A673 (cell line): Measurements from ENCODE around the gene A1CF. TPM values are rescaled to one million over a fixed set of nuclear protein-coding genes. Genes with fewer than 3 reads are reported as not detected.

Source experiments
- BruUV-seq: library from RNA; stranded (reverse); fragments of 400-500 nt; replicated peaks from 2 replicates; lab custom pipeline; 2021; lab: Mats Ljungman, UMichigan
- CTCF ChIA-PET: fragments of 300-600 bp; sonication (Branson Sonifier 250); formaldehyde crosslinking; loops from one replicate; lab custom pipeline; 2022; ENCODE audit warnings: antibody characterized with exemption; lab: Charles Lee
- POLR2A ChIA-PET: fragments of 300-600 bp; sonication (Branson Sonifier 250); formaldehyde crosslinking; loops from one replicate; lab custom pipeline; 2022; ENCODE audit warnings: antibody characterized with exemption; ENCODE audit not compliant: low non-redundant PET; lab: Charles Lee
- DNase-seq: peaks from one replicate; pipeline ENCODE4 v3.0.0-alpha.2; 2015; ENCODE audit warnings: low spot score
- H3K27ac ChIP-seq: fragments of 200-600 bp; sonication (generic); 2 replicates; pipeline ENCODE4 v1.5.1; 2016; ENCODE audit warnings: mixed run types, low read depth, mild to moderate bottlenecking, mixed read lengths, antibody characterized with exemption, low read length; ENCODE audit not compliant: poor library complexity, severe bottlenecking
- H3K27me3 ChIP-seq: fragments of 200-600 bp; sonication (generic); replicated peaks from 2 replicates; pipeline ENCODE4 v1.6.1; 2017; ENCODE audit warnings: mixed run types, low read depth, mild to moderate bottlenecking, mixed read lengths, antibody characterized with exemption, low read length; ENCODE audit not compliant: insufficient read depth, poor library complexity
- H3K36me3 ChIP-seq: fragments of 200-600 bp; sonication (generic); 2 replicates; pipeline ENCODE4 v1.6.1; 2016; ENCODE audit warnings: mixed run types, mild to moderate bottlenecking, mixed read lengths, antibody characterized with exemption, low read length; ENCODE audit not compliant: insufficient read depth, poor library complexity, severe bottlenecking
- H3K4me1 ChIP-seq: fragments of 200-600 bp; sonication (generic); 2 replicates; pipeline ENCODE4 v1.6.1; 2017; ENCODE audit warnings: mixed run types, mild to moderate bottlenecking, mixed read lengths, antibody characterized with exemption, low read length; ENCODE audit not compliant: insufficient read depth, poor library complexity, severe bottlenecking
- H3K4me3 ChIP-seq: fragments of 200-600 bp; sonication (generic); 2 replicates; pipeline ENCODE4 v1.5.1; 2016; ENCODE audit warnings: low read depth, mixed run types, mild to moderate bottlenecking, mixed read lengths, low read length; ENCODE audit not compliant: poor library complexity, severe bottlenecking
- H3K9me3 ChIP-seq: fragments of 200-600 bp; sonication (generic); 2 replicates; pipeline ENCODE4 v1.6.1; 2016; ENCODE audit warnings: mixed run types, low read depth, mild to moderate bottlenecking, mixed read lengths, antibody characterized with exemption, low read length; ENCODE audit not compliant: poor library complexity, severe bottlenecking
- CTCF ChIP-seq: fragments of 300-800, 200-600 bp; sonication (generic); conservative IDR thresholded peaks from 2 replicates; pipeline ENCODE4 v1.5.1; 2017; ENCODE audit warnings: low read depth, mild to moderate bottlenecking, antibody characterized with exemption, low read length, moderate library complexity, mixed read lengths
- EZH2 ChIP-seq: fragments of 200-600 bp; sonication (generic); IDR thresholded peaks from 2 replicates; pipeline ENCODE4 v1.6.1; 2017; ENCODE audit warnings: borderline replicate concordance, low read depth, mild to moderate bottlenecking, mixed read lengths, antibody characterized with exemption, low read length; ENCODE audit not compliant: poor library complexity, severe bottlenecking
- intact Hi-C: fragments of 100-400 bp; cut with micrococcal nuclease; formaldehyde crosslinking; loops from one replicate; pipeline ENCODE4 v1.10.0; 2022; ENCODE audit not compliant: unreplicated experiment
- total RNA-seq: library from RNA; stranded (reverse); gene quantifications from 2 replicates; pipeline ENCODE4 v1.2.3, GENCODE V29; 2021

The A1CF gene
- total RNA-seq, 1 experiment from 2014 or later = not detected

GRCh38 chr10:50866317-50866716 is 19.1 kb downstream of the A1CF start:
- POLR2A ChIA-PET = no interaction called here
- Histone ChIP-seq H3K4me3 (no peak overlapping the region), H3K27ac (no peak overlapping the region), H3K4me1 (no peaks in the 10 kb centered on the region), H3K27me3 (peaks cover 77% of the 10 kb centered on the region), H3K9me3 (no peaks in the 10 kb centered on the region), H3K36me3 (no peaks in the 10 kb centered on the region)
- intact Hi-C loops = no loop called here
- no peak for DNase-seq
- BruUV-seq = no TSS peak
- TF ChIP-seq CTCF (no peak), EZH2 (no peak)
- CTCF ChIA-PET = no interaction called here

GRCh38 chr10:50862719-50863118 is 22.7 kb downstream of the A1CF start:
- H3K27ac ChIP-seq = no peak overlapping the region
- CTCF ChIA-PET = no interaction called here
- intact Hi-C loops = no loop called here
- no peaks in the 10 kb centered on the region for H3K4me1 ChIP-seq
- no peaks in the 10 kb centered on the region for H3K36me3 ChIP-seq
- TF ChIP-seq CTCF (no peak), EZH2 (no peak)
- BruUV-seq = no TSS peak
- no peak overlapping the region for H3K4me3 ChIP-seq
- H3K27me3 ChIP-seq = peaks cover 57% of the 10 kb centered on the region
- H3K9me3 ChIP-seq = no peaks in the 10 kb centered on the region
- POLR2A ChIA-PET = no interaction called here
- no peak for DNase-seq

- Histone ChIP-seq H3K4me1 (no peaks in the 10 kb centered on the region), H3K36me3 (no peaks in the 10 kb centered on the region), H3K27me3 (peaks cover 48% of the 10 kb centered on the region), H3K4me3 (no peak overlapping the region), H3K9me3 (no peaks in the 10 kb centered on the region), H3K27ac (no peak overlapping the region)
- intact Hi-C loops = no loop called here
- DNase-seq = no peak
- ChIA-PET CTCF (no interaction called here), POLR2A (no interaction called here)
- TF ChIP-seq CTCF = no peak
- no peak for TF ChIP-seq EZH2
- BruUV-seq = no TSS peak
Measured at GRCh38 chr10:50861370-50861769, 24.1 kb downstream of the A1CF start.
